H9 (cell line): ENCODE results near the gene CRACR2B. TPM values are rescaled to one million over a fixed set of nuclear protein-coding genes. Genes with fewer than 3 reads are reported as not detected.

Experiments
- DNase-seq: peaks from one replicate; pipeline ENCODE4 v3.0.0-alpha.2; 2017
- H2AFZ ChIP-seq: one replicate; pipeline ENCODE4 v1.6.1; 2013; ENCODE audit warnings: mild to moderate bottlenecking, low read length, control low read depth, moderate library complexity
- H2AK5ac ChIP-seq: 2 replicates; pipeline ENCODE4 v1.6.1; 2013; ENCODE audit warnings: low read length, control low read depth, mixed read lengths; ENCODE audit not compliant: insufficient read length
- H2BK120ac ChIP-seq: one replicate; pipeline ENCODE4 v1.6.1; 2013; ENCODE audit warnings: low read depth, mild to moderate bottlenecking, low read length, control low read depth, inconsistent platforms; ENCODE audit not compliant: poor library complexity, severe bottlenecking
- H2BK12ac ChIP-seq: 2 replicates; pipeline ENCODE4 v1.6.1; 2013; ENCODE audit warnings: low read length, control low read depth, mixed read lengths, low read depth; ENCODE audit not compliant: insufficient read length
- H2BK15ac ChIP-seq: 2 replicates; pipeline ENCODE4 v1.6.1; 2013; ENCODE audit warnings: low read depth, low read length, control low read depth
- H2BK20ac ChIP-seq: one replicate; pipeline ENCODE4 v1.6.1; 2013; ENCODE audit warnings: low read depth, mild to moderate bottlenecking, low read length, control low read depth, inconsistent platforms; ENCODE audit not compliant: poor library complexity, severe bottlenecking
- H2BK5ac ChIP-seq: 2 replicates; pipeline ENCODE4 v1.6.1; 2013; ENCODE audit warnings: low read length, control low read depth, mixed read lengths; ENCODE audit not compliant: insufficient read length
- H3K14ac ChIP-seq: 2 replicates; pipeline ENCODE4 v1.6.1; 2013; ENCODE audit warnings: low read length, control low read depth; ENCODE audit not compliant: insufficient read depth
- H3K18ac ChIP-seq: 2 replicates; pipeline ENCODE4 v1.6.1; 2013; ENCODE audit warnings: low read depth, mild to moderate bottlenecking, mixed read lengths, low read length, control low read depth; ENCODE audit not compliant: insufficient read length
- H3K23ac ChIP-seq: 2 replicates; pipeline ENCODE4 v1.6.1; 2013; ENCODE audit warnings: low read length, control low read depth, mixed read lengths, low read depth; ENCODE audit not compliant: insufficient read length
- H3K23me2 ChIP-seq: 2 replicates; pipeline ENCODE4 v1.6.1; 2013; ENCODE audit warnings: low read depth, mild to moderate bottlenecking, mixed read lengths, low read length, control low read depth; ENCODE audit not compliant: insufficient read length, poor library complexity, severe bottlenecking
- H3K27ac ChIP-seq: 2 replicates; pipeline ENCODE4 v1.5.1; 2013; ENCODE audit warnings: low read length, control low read depth, mixed read lengths, low read depth; ENCODE audit not compliant: insufficient read length
- H3K27me3 ChIP-seq: 2 replicates; pipeline ENCODE4 v1.6.1; 2013; ENCODE audit warnings: low read length, control low read depth, inconsistent platforms; ENCODE audit not compliant: insufficient read depth
- H3K4ac ChIP-seq: 2 replicates; pipeline ENCODE4 v1.6.1; 2013; ENCODE audit warnings: low read depth, mild to moderate bottlenecking, control low read depth, inconsistent platforms, low read length, moderate library complexity
- H3K4me1 ChIP-seq: 2 replicates; pipeline ENCODE4 v1.6.1; 2013; ENCODE audit warnings: low read length, control low read depth, inconsistent platforms; ENCODE audit not compliant: insufficient read depth
- H3K4me2 ChIP-seq: 2 replicates; pipeline ENCODE4 v1.6.1; 2013; ENCODE audit warnings: low read length, control low read depth, mixed read lengths; ENCODE audit not compliant: insufficient read length, insufficient read depth
- H3K56ac ChIP-seq: 2 replicates; pipeline ENCODE4 v1.6.1; 2013; ENCODE audit warnings: low read depth, mild to moderate bottlenecking, mixed read lengths, low read length, control low read depth; ENCODE audit not compliant: insufficient read length
- H3K79me1 ChIP-seq: 2 replicates; pipeline ENCODE4 v1.6.1; 2013; ENCODE audit warnings: low read depth, mild to moderate bottlenecking, moderate library complexity, low read length, control low read depth, inconsistent platforms; ENCODE audit not compliant: insufficient read depth, poor library complexity, severe bottlenecking
- H3K79me2 ChIP-seq: 2 replicates; pipeline ENCODE4 v1.6.1; 2013; ENCODE audit warnings: low read length, control low read depth, inconsistent platforms; ENCODE audit not compliant: insufficient read depth
- H3K9ac ChIP-seq: 2 replicates; pipeline ENCODE4 v1.6.1; 2013; ENCODE audit warnings: low read length, control low read depth, mixed read lengths; ENCODE audit not compliant: insufficient read length; ENCODE audit errors: extremely low read depth
- H3K9me3 ChIP-seq: one replicate; pipeline ENCODE4 v1.6.1; 2013; ENCODE audit warnings: low read depth, low read length, inconsistent platforms; ENCODE audit not compliant: control insufficient read depth
- H3T11ph ChIP-seq: one replicate; pipeline ENCODE4 v1.6.1; 2013; ENCODE audit warnings: mild to moderate bottlenecking, low read length, control low read depth, inconsistent platforms
- H4K20me1 ChIP-seq: one replicate; pipeline ENCODE4 v1.6.1; 2013; ENCODE audit not compliant: control insufficient read depth, insufficient read length, insufficient read depth
- H4K5ac ChIP-seq: 2 replicates; pipeline ENCODE4 v1.6.1; 2013; ENCODE audit warnings: low read depth, mild to moderate bottlenecking, mixed read lengths, low read length, control low read depth; ENCODE audit not compliant: insufficient read length
- H4K8ac ChIP-seq: replicated peaks from 2 replicates; pipeline ENCODE4 v1.6.1; 2013; ENCODE audit warnings: low read length, control low read depth, mixed read lengths, low read depth; ENCODE audit not compliant: insufficient read length
- H4K91ac ChIP-seq: 2 replicates; pipeline ENCODE4 v1.6.1; 2013; ENCODE audit warnings: low read depth, mild to moderate bottlenecking, moderate library complexity, mixed read lengths, low read length, control low read depth; ENCODE audit not compliant: insufficient read length
- H3K27ac Mint-ChIP-seq, 3 experiments: 2 replicates in 2 of 3; 3 replicates in 1 of 3; pipeline ENCODE4 v1.8.0; 2020 to 2021; ENCODE audit warnings: mixed read lengths in 3 of 3, mild to moderate bottlenecking in 1 of 3, moderate library complexity in 1 of 3
- H3K27me3 Mint-ChIP-seq: 2 replicates; pipeline ENCODE4 v1.8.0; 2021; ENCODE audit warnings: low read depth, mild to moderate bottlenecking, moderate library complexity, mixed read lengths
- H3K36me3 Mint-ChIP-seq, 3 experiments: 2 replicates in 2 of 3; 3 replicates in 1 of 3; pipeline ENCODE4 v1.8.0; 2020 to 2021; ENCODE audit warnings: low read depth in 3 of 3, mixed read lengths in 3 of 3; ENCODE audit not compliant: insufficient read depth in 1 of 3
- H3K4me1 Mint-ChIP-seq, 2 experiments: 2 replicates each; pipeline ENCODE4 v1.8.0; 2020; ENCODE audit warnings: mixed read lengths in 2 of 2
- H3K4me3 Mint-ChIP-seq, 2 experiments: 2 replicates in 1 of 2; 3 replicates in 1 of 2; pipeline ENCODE4 v1.8.0; 2020 to 2021; ENCODE audit warnings: mild to moderate bottlenecking in 2 of 2, mixed read lengths in 2 of 2, moderate library complexity in 1 of 2
- H3K9me3 Mint-ChIP-seq, 2 experiments: 2 replicates in 1 of 2; 3 replicates in 1 of 2; pipeline ENCODE4 v1.8.0; 2020; ENCODE audit warnings: mild to moderate bottlenecking in 2 of 2, mixed read lengths in 2 of 2, moderate library complexity in 1 of 2
- WGBS: extraction: QIAGEN DNeasy Blood & Tissue Kit; methylation state at CpG from one replicate; pipeline ENCODE4 v1.1.7; 2013; ENCODE audit warnings: missing lambda C conversion rate, low lambda C conversion rate, mixed read lengths; ENCODE audit not compliant: insufficient read length; ENCODE audit errors: extremely low coverage; 5-methylcytosine and 5-hydroxymethylcytosine counted together
- total RNA-seq: library from RNA; stranded (reverse); gene quantifications from 2 replicates; pipeline ENCODE4 v1.2.1, GENCODE V29; 2021
- TF ChIP-seq, protein P1 (sequence below): fragments of 200-600 bp; sonication (generic); conservative IDR thresholded peaks from 3 replicates; pipeline ENCODE4 v1.8.0; 2021; ENCODE audit warnings: antibody characterized with exemption, mild to moderate bottlenecking

CRACR2B gene
- total RNA-seq, 1 experiment from 2014 or later = 29.0 TPM

DNA sequence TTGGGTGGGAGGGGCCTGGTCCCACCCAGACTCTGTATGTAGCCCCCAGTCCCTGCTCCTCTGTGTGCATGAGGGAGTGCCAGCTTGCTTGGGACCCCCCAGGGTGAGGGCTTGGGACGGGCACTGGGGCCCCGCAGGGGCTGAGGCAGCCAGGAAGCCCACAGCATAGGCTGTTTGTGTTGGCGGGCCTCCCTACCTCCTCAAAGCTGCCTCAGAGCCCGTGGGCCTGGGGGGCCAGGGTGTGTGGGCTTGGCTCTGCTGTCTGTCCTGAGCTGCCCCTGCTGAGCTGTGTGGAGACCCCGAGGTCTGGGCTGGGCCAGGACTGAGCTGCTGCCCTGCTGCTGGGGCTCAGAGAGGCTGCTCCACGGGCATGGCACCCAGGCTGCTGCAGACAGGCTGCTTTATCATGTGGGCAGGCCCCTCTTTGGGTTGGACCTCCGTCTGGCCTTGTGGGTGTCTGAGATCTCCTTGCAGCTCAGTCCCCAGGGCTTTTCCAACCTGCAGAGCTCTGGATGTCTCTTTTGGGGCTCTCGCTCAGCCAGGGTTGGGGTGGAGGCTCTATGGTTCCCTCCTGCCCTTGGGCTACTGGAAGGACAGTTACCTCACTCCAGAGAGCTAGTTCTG is 18.3 kb downstream of the CRACR2B start:
- no peak overlapping the region for H3K23ac ChIP-seq
- no peak overlapping the region for H2BK15ac ChIP-seq
- Mint-ChIP-seq H3K9me3 (no peaks in the 10 kb centered on the region), H3K4me1 (peaks cover 13 to 33% of the 10 kb centered on the region in 2 experiments), H3K4me3 (no peak overlapping the region), H3K27ac (peak overlapping the region in 1 of 3 experiments; percentile 59; a peak in 1 of 7 replicates), H3K36me3 (peaks cover 0 to 5% (median 3%) of the 10 kb centered on the region in 3 experiments; a peak in 4 of 7 replicates), H3K27me3 (peaks cover 7% of the 10 kb centered on the region)
- H2BK12ac ChIP-seq = no peak overlapping the region
- no peak overlapping the region for H3K56ac ChIP-seq
- peaks cover 2% of the 10 kb centered on the region for H3K79me1 ChIP-seq
- peaks cover 2% of the 10 kb centered on the region; the same call in 1 of the 2 replicates for H3K4me1 ChIP-seq
- H2AFZ ChIP-seq = no peak overlapping the region
- no peak overlapping the region for H4K5ac ChIP-seq
- no peak overlapping the region for H3K9ac ChIP-seq
- no peak overlapping the region for H3K4ac ChIP-seq
- no peaks in the 10 kb centered on the region; the same call in 1 of the 2 replicates for H3K27me3 ChIP-seq
- no peak overlapping the region for H3K18ac ChIP-seq
- H2BK120ac ChIP-seq = no peak overlapping the region
- peaks cover 24% of the 10 kb centered on the region for H3K23me2 ChIP-seq
- no peak overlapping the region for H2BK20ac ChIP-seq
- H3K9me3 ChIP-seq = no peaks in the 10 kb centered on the region
- no peak overlapping the region for H3K27ac ChIP-seq
- WGBS = no CpG with 5 or more reads among the region's 8 CpGs
- no peak overlapping the region for H4K8ac ChIP-seq
- TF ChIP-seq, protein P1, sequence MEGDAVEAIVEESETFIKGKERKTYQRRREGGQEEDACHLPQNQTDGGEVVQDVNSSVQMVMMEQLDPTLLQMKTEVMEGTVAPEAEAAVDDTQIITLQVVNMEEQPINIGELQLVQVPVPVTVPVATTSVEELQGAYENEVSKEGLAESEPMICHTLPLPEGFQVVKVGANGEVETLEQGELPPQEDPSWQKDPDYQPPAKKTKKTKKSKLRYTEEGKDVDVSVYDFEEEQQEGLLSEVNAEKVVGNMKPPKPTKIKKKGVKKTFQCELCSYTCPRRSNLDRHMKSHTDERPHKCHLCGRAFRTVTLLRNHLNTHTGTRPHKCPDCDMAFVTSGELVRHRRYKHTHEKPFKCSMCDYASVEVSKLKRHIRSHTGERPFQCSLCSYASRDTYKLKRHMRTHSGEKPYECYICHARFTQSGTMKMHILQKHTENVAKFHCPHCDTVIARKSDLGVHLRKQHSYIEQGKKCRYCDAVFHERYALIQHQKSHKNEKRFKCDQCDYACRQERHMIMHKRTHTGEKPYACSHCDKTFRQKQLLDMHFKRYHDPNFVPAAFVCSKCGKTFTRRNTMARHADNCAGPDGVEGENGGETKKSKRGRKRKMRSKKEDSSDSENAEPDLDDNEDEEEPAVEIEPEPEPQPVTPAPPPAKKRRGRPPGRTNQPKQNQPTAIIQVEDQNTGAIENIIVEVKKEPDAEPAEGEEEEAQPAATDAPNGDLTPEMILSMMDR = no peak
- H2AK5ac ChIP-seq = no peak overlapping the region
- H3K14ac ChIP-seq = peak overlapping the region; percentile 37; the same call in 1 of the 2 replicates
- no peak overlapping the region for H3K4me2 ChIP-seq
- no peak for DNase-seq
- no peak overlapping the region for H3T11ph ChIP-seq
- H2BK5ac ChIP-seq = no peak overlapping the region
- H4K91ac ChIP-seq = no peak overlapping the region
- H4K20me1 ChIP-seq = peaks cover 6% of the 10 kb centered on the region
- H3K79me2 ChIP-seq = no peaks in the 10 kb centered on the region; the same call in 1 of the 2 replicates
